SK-N-SH treated with all-trans-retinoic acid at 6 μM for 48 hours (cell line): Measurements from ENCODE around the gene RTF2.

Experiments
- ATAC-seq: fragments of 200-7000 bp; cut with Tn5 transposase; 3 replicates; pipeline ENCODE4 v1.9.1; 2020; ENCODE audit warnings: mild to moderate bottlenecking, moderate library complexity
- ARNTL ChIP-seq: fragments of 450-650 bp; formaldehyde crosslinking; IDR thresholded peaks from 2 replicates; pipeline ENCODE4 v1.5.0; 2020; ENCODE audit warnings: low read depth, mild to moderate bottlenecking, moderate library complexity, borderline replicate concordance
- BACH2 ChIP-seq: fragments of 250-450 bp; sonication (Bioruptor Pico); IDR thresholded peaks from 2 replicates; pipeline ENCODE4 v1.9.0; 2021; ENCODE audit warnings: mild to moderate bottlenecking, borderline replicate concordance
- CSDC2 ChIP-seq: fragments of 250-450 bp; sonication (Bioruptor Pico); IDR thresholded peaks from 2 replicates; pipeline ENCODE4 v1.5.0; 2020; ENCODE audit warnings: mild to moderate bottlenecking, moderate library complexity
- CSRNP3 ChIP-seq: fragments of 250-450 bp; sonication (Bioruptor Pico); IDR thresholded peaks from 2 replicates; pipeline ENCODE4 v1.5.1; 2021; ENCODE audit warnings: mild to moderate bottlenecking, moderate library complexity
- ESRRG ChIP-seq: fragments of 250-450 bp; sonication (Bioruptor Pico); IDR thresholded peaks from 2 replicates; pipeline ENCODE4 v1.6.1; 2021; ENCODE audit warnings: mild to moderate bottlenecking
- GLIS3 ChIP-seq: fragments of 250-450 bp; sonication (Bioruptor Pico); IDR thresholded peaks from 2 replicates; pipeline ENCODE4 v1.5.0; 2020; ENCODE audit warnings: mild to moderate bottlenecking, moderate library complexity
- ISL1 ChIP-seq: fragments of 250-450 bp; sonication (Bioruptor Pico); IDR thresholded peaks from 2 replicates; pipeline ENCODE4 v2.1.2; 2022; ENCODE audit warnings: mild to moderate bottlenecking, moderate library complexity
- OSR1 ChIP-seq: fragments of 250-450 bp; sonication (Bioruptor Pico); IDR thresholded peaks from 2 replicates; pipeline ENCODE4 v1.8.0; 2022; ENCODE audit warnings: moderate library complexity, mild to moderate bottlenecking, inconsistent platforms
- PATZ1 ChIP-seq: fragments of 250-450 bp; sonication (Bioruptor Pico); IDR thresholded peaks from 2 replicates; pipeline ENCODE4 v1.8.0; 2020; ENCODE audit warnings: mild to moderate bottlenecking, moderate library complexity, borderline replicate concordance
- POU6F1 ChIP-seq: fragments of 250-450 bp; sonication (Bioruptor Pico); IDR thresholded peaks from 2 replicates; pipeline ENCODE4 v1.8.0; 2021; ENCODE audit warnings: low read depth, mild to moderate bottlenecking, moderate library complexity, borderline replicate concordance
- PPARA ChIP-seq: fragments of 250-450 bp; sonication (Bioruptor Pico); IDR thresholded peaks from 2 replicates; pipeline ENCODE4 v1.5.0; 2020; ENCODE audit warnings: mild to moderate bottlenecking, borderline replicate concordance
- RARB ChIP-seq: fragments of 250-450 bp; sonication (Bioruptor Pico); IDR thresholded peaks from 2 replicates; pipeline ENCODE4 v1.8.0; 2021; ENCODE audit warnings: mild to moderate bottlenecking, moderate library complexity
- SNAI2 ChIP-seq: fragments of 250-450 bp; sonication (Bioruptor Pico); IDR thresholded peaks from 2 replicates; pipeline ENCODE4 v1.5.0; 2020; ENCODE audit warnings: mild to moderate bottlenecking, moderate library complexity
- TCF4 ChIP-seq: fragments of 250-450 bp; sonication (Bioruptor Pico); IDR thresholded peaks from 2 replicates; pipeline ENCODE4 v1.8.0; 2021; ENCODE audit warnings: mild to moderate bottlenecking, moderate library complexity, borderline replicate concordance
- TOX ChIP-seq: fragments of 250-450 bp; sonication (Bioruptor Pico); IDR thresholded peaks from 2 replicates; pipeline ENCODE4 v1.8.0; 2021; ENCODE audit warnings: mild to moderate bottlenecking, moderate library complexity, borderline replicate concordance
- ZC3H10 ChIP-seq: fragments of 250-450 bp; sonication (Bioruptor Pico); IDR thresholded peaks from 2 replicates; pipeline ENCODE4 v1.5.1; 2021; ENCODE audit warnings: mild to moderate bottlenecking, moderate library complexity
- ZFP3 ChIP-seq: fragments of 250-450 bp; sonication (Bioruptor Pico); IDR thresholded peaks from 2 replicates; pipeline ENCODE4 v1.5.0; 2020; ENCODE audit warnings: mild to moderate bottlenecking, moderate library complexity
- ZFP30 ChIP-seq: fragments of 450-650 bp; formaldehyde crosslinking; IDR thresholded peaks from 2 replicates; pipeline ENCODE4 v1.5.0; 2022; ENCODE audit warnings: mild to moderate bottlenecking, moderate library complexity
- ZNF565 ChIP-seq: fragments of 450-650 bp; formaldehyde crosslinking; conservative IDR thresholded peaks from 2 replicates; pipeline ENCODE4 v1.5.0; 2020; ENCODE audit warnings: low read depth, mild to moderate bottlenecking, moderate library complexity
- ZNF70 ChIP-seq: fragments of 450-650 bp; formaldehyde crosslinking; IDR thresholded peaks from 2 replicates; pipeline ENCODE4 v1.5.0; 2020; ENCODE audit warnings: mild to moderate bottlenecking, moderate library complexity
- TF ChIP-seq, protein P1 (sequence below): fragments of 250-450 bp; sonication (Bioruptor Pico); IDR thresholded peaks from 2 replicates; pipeline ENCODE4 v1.5.0; 2020; ENCODE audit warnings: mild to moderate bottlenecking, moderate library complexity
- TF ChIP-seq, protein P2 (sequence below): fragments of 250-450 bp; sonication (Bioruptor Pico); IDR thresholded peaks from 2 replicates; pipeline ENCODE4 v1.5.1; 2020; ENCODE audit warnings: low read depth, mild to moderate bottlenecking, moderate library complexity

RTF2 gene

DNA sequence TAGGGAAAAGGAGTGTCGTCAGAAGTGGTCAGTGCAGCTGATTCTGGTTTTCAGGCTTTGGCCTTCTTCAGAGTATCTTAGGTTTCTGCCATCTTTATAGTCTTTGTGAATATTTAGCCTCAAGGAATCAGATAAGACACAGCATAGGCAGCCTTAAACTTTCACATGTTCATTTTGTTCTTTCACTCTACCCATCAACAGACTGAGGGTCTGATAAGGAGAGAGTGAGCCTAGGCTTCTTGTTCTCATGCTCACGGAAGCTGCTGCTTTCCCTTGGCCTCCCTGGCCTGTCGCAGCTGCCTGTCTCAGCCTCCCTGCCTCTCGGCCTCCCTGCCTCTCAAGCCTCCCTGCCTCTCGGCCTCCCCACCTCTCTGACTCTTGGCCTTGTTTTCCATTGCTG lies 20.1 kb downstream of the RTF2 start:
- no peak for ATAC-seq
- no peak for TF ChIP-seq ZC3H10 (CRISPR knock-in tag)
- TF ChIP-seq, protein P1, sequence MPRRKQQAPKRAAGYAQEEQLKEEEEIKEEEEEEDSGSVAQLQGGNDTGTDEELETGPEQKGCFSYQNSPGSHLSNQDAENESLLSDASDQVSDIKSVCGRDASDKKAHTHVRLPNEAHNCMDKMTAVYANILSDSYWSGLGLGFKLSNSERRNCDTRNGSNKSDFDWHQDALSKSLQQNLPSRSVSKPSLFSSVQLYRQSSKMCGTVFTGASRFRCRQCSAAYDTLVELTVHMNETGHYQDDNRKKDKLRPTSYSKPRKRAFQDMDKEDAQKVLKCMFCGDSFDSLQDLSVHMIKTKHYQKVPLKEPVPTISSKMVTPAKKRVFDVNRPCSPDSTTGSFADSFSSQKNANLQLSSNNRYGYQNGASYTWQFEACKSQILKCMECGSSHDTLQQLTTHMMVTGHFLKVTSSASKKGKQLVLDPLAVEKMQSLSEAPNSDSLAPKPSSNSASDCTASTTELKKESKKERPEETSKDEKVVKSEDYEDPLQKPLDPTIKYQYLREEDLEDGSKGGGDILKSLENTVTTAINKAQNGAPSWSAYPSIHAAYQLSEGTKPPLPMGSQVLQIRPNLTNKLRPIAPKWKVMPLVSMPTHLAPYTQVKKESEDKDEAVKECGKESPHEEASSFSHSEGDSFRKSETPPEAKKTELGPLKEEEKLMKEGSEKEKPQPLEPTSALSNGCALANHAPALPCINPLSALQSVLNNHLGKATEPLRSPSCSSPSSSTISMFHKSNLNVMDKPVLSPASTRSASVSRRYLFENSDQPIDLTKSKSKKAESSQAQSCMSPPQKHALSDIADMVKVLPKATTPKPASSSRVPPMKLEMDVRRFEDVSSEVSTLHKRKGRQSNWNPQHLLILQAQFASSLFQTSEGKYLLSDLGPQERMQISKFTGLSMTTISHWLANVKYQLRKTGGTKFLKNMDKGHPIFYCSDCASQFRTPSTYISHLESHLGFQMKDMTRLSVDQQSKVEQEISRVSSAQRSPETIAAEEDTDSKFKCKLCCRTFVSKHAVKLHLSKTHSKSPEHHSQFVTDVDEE (CRISPR knock-in tag), result no peak
- TF ChIP-seq TCF4 (CRISPR knock-in tag), result no peak
- TF ChIP-seq ZNF565, result no peak
- TF ChIP-seq PATZ1, result no peak
- TF ChIP-seq RARB (CRISPR knock-in tag), result no peak
- no peak for TF ChIP-seq OSR1 (CRISPR knock-in tag)
- TF ChIP-seq GLIS3 (CRISPR knock-in tag), result no peak
- TF ChIP-seq, protein P2, sequence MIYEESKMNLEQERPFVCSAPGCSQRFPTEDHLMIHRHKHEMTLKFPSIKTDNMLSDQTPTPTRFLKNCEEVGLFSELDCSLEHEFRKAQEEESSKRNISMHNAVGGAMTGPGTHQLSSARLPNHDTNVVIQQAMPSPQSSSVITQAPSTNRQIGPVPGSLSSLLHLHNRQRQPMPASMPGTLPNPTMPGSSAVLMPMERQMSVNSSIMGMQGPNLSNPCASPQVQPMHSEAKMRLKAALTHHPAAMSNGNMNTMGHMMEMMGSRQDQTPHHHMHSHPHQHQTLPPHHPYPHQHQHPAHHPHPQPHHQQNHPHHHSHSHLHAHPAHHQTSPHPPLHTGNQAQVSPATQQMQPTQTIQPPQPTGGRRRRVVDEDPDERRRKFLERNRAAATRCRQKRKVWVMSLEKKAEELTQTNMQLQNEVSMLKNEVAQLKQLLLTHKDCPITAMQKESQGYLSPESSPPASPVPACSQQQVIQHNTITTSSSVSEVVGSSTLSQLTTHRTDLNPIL (CRISPR knock-in tag), result no peak
- TF ChIP-seq ESRRG, result no peak
- TF ChIP-seq CSDC2 (CRISPR knock-in tag), result no peak
- no peak for TF ChIP-seq CSRNP3 (CRISPR knock-in tag)
- TF ChIP-seq BACH2 (CRISPR knock-in tag), result no peak
- TF ChIP-seq ZFP3 (CRISPR knock-in tag), result no peak
- TF ChIP-seq PPARA (CRISPR knock-in tag), result no peak
- TF ChIP-seq ISL1 (CRISPR knock-in tag), result no peak
- TF ChIP-seq ARNTL, result no peak
- no peak for TF ChIP-seq ZFP30 (CRISPR knock-in tag)
- no peak for TF ChIP-seq ZNF70 (CRISPR knock-in tag)
- TF ChIP-seq TOX (CRISPR knock-in tag), result no peak

- no peak for ATAC-seq
- TF ChIP-seq RARB (CRISPR knock-in tag) (no peak), CSRNP3 (CRISPR knock-in tag) (no peak), ARNTL (no peak), ZC3H10 (CRISPR knock-in tag) (no peak), SNAI2 (no peak), ZNF565 (no peak), ISL1 (CRISPR knock-in tag) (no peak), OSR1 (CRISPR knock-in tag) (no peak), POU6F1 (CRISPR knock-in tag) (no peak), TOX (CRISPR knock-in tag) (no peak), ZFP3 (CRISPR knock-in tag) (no peak), ESRRG (no peak), PATZ1 (no peak), ZFP30 (CRISPR knock-in tag) (no peak)
- TF ChIP-seq, protein P1 (CRISPR knock-in tag), result no peak
- TF ChIP-seq, protein P2 (CRISPR knock-in tag), result no peak
Measured at GRCh38 chr20:56501116-56501515, 32.7 kb downstream of the RTF2 start.
